Inflammatory macrophage treated with lipopolysaccharide for 1 hour (primary cell): ENCODE measurements around the gene SIK3.

Experiments
- DNase-seq, 2 donors: peaks; one replicate each; pipeline ENCODE4 v3.0.0-alpha.2; 2020 to 2022

SIK3 gene

GRCh38 chr11:117002639-117003299 is 95.5 kb downstream of the SIK3 start:
- DNase-seq: no peak

DNA sequence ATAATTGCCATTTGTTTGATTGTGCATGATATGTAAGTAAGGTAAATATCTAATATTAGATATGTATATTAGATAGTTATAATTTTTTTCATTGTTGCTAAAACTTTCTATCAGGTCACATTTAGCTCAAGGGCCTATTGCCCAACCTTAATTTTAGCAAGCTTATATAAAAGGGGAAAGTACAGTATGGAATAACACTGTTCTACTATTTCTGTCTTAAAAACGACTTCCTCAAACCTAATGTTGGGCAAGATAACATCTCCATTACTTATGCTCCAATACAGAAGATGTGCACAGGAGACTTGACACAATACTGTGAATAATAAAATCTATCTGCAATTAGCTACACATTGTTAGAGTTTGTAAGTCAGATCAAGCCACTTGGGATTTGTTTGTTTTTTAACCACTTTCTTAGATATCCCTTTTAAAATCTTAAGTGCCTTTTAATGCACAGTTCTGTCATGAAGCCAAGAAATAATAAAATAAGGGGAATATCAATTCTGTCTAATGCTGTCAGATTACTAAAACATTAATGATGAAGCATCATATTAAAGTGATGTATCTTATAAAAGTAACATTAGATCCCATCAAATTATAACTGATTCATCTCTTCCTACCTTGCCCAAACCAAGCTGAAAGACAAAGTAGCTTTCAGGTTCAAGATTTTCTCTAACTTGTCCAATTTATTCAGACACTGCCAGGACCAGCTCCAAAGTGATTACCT is 98.1 kb downstream of the SIK3 start:
- peak; percentile 92 to 95 for DNase-seq

- no peak for DNase-seq
Measured at GRCh38 chr11:116997071-116997470, 101.2 kb downstream of the SIK3 start.

DNA sequence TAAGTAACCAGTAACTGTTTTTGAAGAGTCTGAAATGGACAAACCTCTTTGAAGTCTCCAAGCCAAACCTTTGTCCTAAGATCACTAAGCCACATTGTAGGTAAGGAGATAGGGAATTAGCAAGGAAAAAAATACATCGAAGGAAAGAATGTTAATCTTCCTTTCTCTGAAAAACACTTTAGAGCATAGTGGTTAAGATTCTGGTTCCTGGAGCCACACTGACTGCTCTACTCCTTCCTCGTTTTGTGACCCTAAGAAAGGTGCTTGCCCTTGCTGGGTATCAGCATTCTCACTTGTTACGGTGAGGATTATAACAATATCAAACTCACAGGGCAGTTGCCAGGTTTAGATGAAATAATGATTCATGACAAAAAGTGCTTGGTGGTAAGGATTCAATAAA is 104.0 kb downstream of the SIK3 start:
- no peak for DNase-seq

DNA sequence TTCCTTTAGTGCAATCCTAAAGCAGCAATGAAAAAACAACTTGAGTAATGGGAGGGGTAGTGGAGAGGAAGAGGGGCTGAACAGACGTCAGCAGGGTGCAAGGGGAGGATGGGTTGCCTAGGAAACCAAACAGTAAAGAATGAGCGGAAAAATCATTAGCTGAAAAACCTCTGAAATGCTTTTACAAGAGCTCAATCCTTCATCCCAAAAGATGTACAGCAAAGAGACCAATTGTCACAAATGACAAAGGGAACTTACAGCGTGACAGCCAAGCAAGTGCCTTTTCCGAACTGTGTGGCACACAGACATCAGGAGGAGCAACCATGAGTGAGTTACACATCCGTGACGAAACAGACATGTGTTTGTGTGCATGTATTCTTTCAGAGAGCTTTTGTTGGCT is 104.6 kb downstream of the SIK3 start:
- peak; percentile 44 to 50 for DNase-seq

GRCh38 chr11:116991491-116991890 is 106.7 kb downstream of the SIK3 start:
- no peak for DNase-seq

DNA sequence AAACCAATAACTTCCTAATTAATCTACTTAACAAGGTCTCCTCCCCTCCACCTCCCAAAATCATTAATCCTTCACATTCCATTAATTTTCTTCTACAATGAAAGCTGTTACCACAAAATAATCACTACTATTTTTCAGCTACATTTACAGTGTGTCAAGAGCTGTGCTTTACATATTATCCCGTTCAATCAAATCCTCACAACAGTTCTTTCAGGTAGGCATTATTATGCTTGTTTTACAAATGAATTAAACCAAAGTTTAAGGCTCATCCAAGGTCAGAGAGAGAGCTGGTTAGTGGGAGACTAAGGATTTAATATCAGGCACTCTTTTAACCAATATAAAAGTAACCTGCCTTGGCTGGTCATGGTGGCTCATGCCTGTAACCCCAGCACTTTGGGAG is 107.4 kb downstream of the SIK3 start:
- DNase-seq: no peak

- no peak for DNase-seq
Measured at GRCh38 chr11:116990061-116990473, 108.2 kb downstream of the SIK3 start.

GRCh38 chr11:116989184-116989583 is 109.0 kb downstream of the SIK3 start:
- DNase-seq: no peak

DNA sequence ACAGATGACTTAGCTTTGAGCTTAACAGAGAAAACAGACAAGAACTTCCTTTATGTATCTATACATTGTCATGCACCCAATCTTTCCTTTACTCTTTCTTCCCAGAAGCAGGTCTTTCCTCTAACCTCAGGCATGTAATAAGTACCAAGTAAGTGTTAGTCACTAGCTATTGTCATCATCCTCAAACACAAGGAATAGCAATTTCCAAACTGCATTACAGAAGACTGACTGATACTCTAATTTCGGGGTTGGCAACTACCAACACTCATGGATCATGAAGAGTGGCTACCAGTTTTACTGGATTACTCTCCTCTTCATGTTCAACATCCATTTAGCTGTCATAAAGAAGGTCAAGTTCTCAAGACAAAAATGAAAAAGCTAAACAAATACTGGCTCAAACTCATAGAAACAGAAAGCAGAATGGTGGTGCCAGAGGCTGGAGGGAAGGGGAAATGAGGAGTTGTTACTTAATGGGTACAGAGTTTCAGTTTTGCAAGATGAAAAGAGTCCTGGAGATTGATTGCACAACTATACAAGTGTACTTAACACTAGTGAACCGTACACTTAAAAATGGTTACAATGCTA is 111.6 kb downstream of the SIK3 start:
- peak; percentile 82 to 85 for DNase-seq

GRCh38 chr11:116984589-116984988 is 113.6 kb downstream of the SIK3 start:
- DNase-seq: peak; percentile 71 to 80

GRCh38 chr11:116984186-116984585 is 114.0 kb downstream of the SIK3 start:
- peak in 1 of 2 donors; percentile 28 for DNase-seq

DNA sequence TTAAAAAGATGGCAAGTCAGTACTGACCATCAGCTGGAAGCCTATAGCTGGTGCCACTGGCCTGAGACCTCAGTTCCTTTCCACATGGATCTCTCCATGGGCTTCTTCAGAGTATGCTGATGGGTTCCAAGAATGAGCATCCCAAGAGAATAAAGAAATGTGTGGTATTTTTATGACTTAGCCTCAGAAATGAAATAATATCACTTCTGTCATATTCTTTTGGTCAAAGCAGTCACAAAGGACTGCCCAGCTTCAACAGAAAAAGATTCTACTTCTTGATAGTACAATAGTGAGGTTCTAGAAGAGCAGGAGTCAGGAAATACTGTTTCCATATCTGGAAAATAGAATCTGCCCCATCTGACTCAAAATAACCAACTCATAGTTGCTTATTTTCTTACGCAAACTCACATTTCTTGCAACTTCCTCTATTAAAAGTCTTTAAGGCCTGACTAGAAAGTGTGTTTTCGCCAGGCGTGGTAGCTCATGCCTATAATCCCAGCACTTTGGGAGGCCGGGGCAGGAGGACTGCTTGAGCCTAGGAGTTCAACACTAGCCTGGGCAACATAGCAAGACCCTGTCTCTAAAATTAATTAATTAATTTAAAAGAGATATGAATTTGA is 116.9 kb downstream of the SIK3 start:
- DNase-seq: peak; percentile 81 to 83

DNA sequence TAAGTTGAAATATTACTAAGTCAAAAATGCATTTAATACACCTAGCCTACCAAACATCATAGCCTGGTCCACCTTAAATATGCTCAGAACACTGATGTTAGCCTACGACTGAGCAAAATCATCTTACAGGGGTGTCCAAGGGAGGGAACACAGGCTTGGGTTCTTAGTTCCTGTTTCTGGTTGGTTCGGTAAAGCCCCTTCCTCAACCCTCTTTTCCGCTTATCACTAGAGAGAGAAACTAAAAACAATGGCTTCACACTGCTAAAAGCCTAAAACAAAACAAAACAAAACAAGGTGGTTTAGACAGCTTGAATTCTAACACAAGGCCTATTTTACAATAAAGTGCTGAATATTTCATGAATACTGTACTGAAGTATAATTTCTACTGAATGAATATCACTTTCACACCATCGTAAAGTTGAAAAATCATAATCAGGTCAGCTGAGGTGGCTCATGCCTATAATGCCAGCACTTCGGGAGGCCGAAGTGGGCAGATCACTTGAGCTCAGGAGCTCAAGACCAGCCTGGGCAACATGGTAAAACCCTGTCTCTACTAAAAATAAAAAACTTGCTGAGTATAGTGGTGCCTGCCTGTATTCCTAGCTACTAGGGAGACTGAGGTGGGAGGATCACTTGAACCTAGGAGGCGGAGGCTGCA is 118.0 kb downstream of the SIK3 start:
- DNase-seq: peak in 1 of 2 donors; percentile 38

DNA sequence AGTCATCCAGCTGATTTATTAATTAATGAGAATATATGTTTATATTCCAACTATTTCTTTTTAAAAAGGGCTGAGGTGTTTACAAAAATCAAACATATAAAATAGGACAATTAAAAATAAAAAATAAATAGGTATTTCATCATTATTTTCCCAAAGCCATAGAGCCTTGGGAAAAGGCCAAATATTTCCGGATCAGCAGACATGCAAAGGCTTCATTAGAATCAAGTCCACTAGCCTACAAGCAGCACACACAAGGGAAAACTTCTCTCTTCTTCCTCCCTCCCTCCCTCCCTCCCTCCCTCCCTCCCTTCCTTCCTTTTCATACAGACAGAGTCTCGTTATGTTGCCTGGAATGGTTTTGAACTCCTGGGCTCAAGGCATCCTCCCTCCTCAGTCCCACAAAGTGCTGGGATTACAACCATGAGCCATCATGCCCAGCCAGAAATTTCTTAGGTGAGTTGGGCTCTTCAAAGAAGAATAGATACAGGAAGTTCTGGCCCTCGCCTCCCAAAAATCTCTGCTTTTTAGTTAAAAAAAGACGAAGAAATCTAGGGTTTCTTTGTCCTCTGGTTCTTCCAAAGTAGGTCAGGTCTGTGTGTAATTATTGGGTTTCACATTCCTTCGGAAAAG is 121.2 kb downstream of the SIK3 start:
- DNase-seq: no peak

DNA sequence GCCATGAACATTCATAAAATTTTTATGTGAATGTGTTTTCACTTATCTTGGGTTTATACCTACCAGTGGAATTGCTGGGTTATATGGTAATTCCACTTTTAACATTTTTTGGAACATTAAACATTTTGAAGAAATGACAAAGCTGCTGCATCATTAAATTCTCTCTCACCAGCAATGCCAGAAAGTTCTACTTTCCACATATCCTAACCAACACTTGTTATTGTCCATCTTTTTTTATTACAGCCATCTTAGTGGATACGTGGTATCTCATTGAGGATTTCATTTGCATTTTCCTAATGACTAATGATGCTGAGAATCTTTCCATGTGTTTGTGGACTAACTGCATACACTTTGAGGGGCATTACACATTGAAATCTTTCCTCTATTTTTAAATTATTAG is 122.6 kb downstream of the SIK3 start:
- no peak for DNase-seq

DNA sequence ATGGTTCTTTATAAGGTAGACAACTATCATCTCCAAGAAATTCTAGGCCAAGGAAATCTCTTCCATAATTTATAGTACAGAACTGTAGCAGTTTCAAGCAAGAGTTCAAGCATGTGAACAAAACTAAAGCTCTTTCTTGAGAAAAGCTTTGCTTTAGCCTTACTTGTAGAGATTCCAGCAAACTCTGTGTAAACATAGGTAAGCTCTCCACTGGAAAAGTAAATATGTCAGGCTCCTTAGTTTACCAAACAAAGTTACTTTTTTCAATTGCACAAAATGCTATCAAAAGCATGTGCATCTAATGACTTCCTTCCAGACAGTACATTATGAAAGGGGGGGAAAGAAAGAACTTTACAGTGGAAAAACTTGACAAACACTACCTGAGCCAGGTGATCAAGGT is 125.0 kb downstream of the SIK3 start:
- DNase-seq: no peak

DNA sequence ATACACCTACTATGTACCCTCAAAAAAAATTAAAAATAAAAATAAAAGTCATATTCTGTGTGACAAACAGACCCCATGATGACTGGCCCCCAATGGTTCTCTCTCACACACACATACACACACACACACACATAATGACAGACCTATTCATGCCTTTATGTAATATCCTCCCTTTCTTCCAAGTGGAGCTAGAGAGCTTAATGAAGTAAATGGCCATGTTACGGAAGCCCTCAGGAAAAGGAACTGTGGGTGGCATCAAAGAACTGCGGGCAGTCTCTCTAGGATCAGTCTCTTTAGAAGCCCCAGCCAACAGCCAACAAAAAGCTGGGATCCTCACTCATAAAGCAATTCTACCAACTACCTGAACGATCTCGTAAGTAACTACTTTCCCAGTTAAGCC is 125.5 kb downstream of the SIK3 start:
- DNase-seq: peak; percentile 71 to 76

GRCh38 chr11:116970485-116971292 is 127.5 kb downstream of the SIK3 start:
- peak in 1 of 2 donors; percentile 26 for DNase-seq

- DNase-seq: no peak
Measured at GRCh38 chr11:116969694-116970093, 128.5 kb downstream of the SIK3 start.

- DNase-seq: no peak
Measured at GRCh38 chr11:116964269-116964668, 134.0 kb downstream of the SIK3 start.

- no peak for DNase-seq
Measured at GRCh38 chr11:116963813-116964212, 134.4 kb downstream of the SIK3 start.
